CD4-positive, alpha-beta T cell treated with Interleukin-17A for 4 hours (primary cell): ENCODE results near the gene BRINP2.

Experiments
- DNase-seq: peaks from one replicate; pipeline ENCODE4 v3.0.0-alpha.2; 2020; ENCODE audit warnings: mixed read lengths

BRINP2 gene

GRCh38 chr1:177170756-177171535 lies at the start of gene BRINP2:
BRINP2 (plus strand) TSS chr1:177170958; CDS start chr1:177229877, 58,919 bp downstream.
- DNase-seq = no peak

GRCh38 chr1:177122461-177123251 lies 48.1 kb upstream of the BRINP2 start:
- no peak for DNase-seq

GRCh38 chr1:177124577-177125278 lies 46.0 kb upstream of the BRINP2 start:
- DNase-seq = no peak

- no peak for DNase-seq
Measured at GRCh38 chr1:177126267-177126666, 44.5 kb upstream of the BRINP2 start.

DNA sequence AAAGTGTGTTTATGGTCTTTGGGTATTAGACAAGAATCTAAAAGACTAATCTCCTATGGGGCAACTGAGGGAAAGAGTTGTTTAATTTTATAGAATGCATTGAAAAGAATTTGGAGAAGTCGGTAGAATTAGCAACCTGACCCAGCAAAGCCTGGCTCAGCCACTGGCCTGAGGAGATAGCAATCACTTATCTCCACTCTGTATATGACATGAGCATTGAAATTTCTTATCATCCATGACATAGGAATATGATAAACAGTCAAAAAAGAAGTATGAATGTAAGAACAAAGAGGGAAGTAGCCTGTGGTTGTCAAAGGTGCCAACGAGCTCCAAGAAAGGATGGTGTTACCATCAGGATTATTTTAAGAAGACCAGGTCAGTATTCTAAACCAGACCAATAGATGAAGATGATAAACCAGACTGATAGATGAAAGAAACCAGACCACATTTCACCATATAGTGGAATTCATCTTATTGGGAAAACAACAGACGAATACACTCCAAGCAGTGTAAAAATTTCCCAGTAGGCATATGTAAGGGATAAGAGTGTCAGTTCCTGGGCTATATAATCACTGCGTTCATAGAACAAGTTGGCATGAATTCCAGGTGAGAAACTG lies 42.0 kb upstream of the BRINP2 start:
- DNase-seq = no peak

GRCh38 chr1:177130451-177130945 lies 40.3 kb upstream of the BRINP2 start:
- no peak for DNase-seq

- no peak for DNase-seq
Measured at GRCh38 chr1:177131723-177132122, 39.0 kb upstream of the BRINP2 start.

DNA sequence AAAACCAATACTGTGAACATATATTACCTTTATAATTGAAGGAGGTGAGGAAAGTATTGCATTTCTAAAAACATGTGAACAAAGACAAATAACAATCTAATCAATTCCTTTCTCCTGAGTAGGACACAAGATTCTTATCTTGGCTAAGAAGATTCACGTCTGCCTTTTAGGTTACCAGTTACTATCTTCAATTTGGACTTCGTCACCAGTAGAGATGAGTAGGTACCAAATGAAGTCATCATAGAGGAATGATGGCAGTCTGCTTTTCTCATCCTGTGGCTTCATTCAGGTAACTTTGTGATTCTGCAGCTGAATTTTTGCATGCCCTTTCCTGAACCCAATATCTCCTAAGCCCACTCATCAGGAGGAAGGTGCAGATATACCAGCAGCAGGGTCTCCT lies 38.6 kb upstream of the BRINP2 start:
- no peak for DNase-seq

DNA sequence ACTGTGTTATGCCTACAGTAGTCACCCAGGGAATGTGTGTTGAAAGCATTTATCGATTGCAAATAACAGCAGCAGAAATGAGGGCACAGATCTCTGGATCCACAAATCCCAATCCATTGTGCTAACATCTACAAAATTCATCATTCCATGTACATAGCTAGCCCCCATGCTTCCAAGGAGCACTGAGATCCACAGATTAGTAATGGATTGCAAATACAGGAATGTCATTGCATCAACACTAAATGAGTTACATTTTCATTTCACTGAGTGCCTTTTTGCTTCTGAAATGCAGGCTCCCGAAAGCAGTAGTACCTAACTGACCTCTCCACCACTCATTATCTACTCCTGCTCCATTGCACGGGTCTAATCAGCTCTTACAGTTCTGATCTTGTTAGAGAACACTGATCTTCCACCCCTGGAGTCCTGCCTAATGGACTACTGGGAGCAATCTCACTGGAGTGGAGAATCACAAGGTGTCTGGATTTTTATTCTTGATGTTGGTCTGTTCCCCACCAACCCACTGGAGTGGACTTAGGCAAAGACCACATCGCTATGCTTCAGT lies 36.7 kb upstream of the BRINP2 start:
- no peak for DNase-seq

DNA sequence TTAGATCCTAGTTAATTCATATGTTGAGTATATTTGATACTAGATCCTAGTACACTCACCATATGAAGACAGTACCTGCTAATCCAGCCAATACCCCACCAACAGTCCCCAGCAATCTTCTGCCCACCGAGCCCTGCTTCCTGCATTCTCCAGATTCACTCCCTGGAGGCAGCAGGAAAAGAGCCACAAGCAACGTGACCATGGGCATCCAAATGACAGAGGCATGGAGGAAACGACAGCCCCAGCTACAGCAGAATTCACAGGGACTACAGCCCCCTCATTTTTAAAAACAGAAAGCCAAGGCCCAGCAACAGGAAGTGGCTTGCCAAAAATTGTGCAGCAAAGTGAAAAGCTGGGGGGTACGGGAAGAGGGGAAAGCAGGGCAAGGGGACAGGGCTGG lies 35.5 kb upstream of the BRINP2 start:
- DNase-seq = no peak

- DNase-seq = no peak
Measured at GRCh38 chr1:177137814-177138213, 32.9 kb upstream of the BRINP2 start.

- DNase-seq = no peak
Measured at GRCh38 chr1:177138347-177138746, 32.4 kb upstream of the BRINP2 start.

- DNase-seq = no peak
Measured at GRCh38 chr1:177142010-177142409, 28.7 kb upstream of the BRINP2 start.

DNA sequence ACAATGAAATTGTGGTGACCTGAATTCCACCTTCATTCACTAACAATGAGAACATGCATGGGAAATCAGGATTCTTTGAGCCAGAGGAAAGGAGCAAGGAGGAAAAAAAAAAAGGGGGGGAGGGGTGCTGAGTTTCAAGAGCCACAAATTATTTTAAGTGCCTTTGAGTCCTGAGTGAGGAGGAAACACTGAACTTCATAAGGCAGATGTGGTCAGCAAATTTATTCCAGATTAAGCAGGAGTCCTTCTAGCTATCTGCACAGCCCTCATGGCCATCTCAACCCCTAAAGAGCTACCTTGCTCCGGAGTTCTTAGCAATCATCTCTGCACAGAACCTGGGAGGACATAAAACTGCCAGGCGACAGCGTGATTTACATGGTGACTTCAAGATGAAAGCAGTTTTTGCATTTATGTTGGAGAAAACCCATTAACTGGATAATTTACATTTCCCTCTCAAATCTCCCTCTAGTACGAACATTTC lies 27.9 kb upstream of the BRINP2 start:
- DNase-seq = no peak

- no peak for DNase-seq
Measured at GRCh38 chr1:177145106-177146070, 25.4 kb upstream of the BRINP2 start.

GRCh38 chr1:177146499-177146898 lies 24.3 kb upstream of the BRINP2 start:
- DNase-seq = no peak

- no peak for DNase-seq
Measured at GRCh38 chr1:177162243-177162642, 8.5 kb upstream of the BRINP2 start.

DNA sequence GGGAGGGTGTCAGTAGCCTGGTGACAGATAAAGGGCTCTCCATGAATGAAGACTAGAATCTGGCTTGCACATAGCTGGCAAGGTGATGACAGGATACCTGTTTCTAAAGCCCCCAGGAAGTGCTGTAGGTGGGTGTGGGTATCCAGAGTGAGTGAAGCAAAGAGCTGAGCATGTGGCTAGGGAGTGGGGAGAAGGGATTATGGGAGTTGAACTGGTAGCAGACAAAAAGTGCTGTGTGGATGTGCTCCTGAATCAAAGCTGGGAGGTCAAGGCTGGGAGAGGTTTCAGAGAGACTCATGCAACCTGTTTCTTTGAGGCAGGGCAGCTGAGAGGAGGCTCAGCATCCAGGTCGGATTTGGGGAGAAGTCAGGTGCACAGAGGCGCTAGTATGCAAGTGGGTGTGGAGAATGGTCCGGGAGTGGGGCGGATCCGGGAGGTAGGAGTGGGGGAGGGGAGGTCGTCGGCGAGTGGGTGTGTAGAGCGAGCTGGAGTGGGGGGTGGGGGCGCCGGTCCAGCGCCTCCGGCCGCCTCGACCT lies 6.8 kb upstream of the BRINP2 start:
- no peak for DNase-seq

- no peak for DNase-seq
Measured at GRCh38 chr1:177164380-177165068, 6.2 kb upstream of the BRINP2 start, which contains the start of gene ASTN1. ASTN1 (minus strand) TSS chr1:177164712; CDS start chr1:177164676, 36 bp downstream.

GRCh38 chr1:177165069-177165439 lies 5.7 kb upstream of the BRINP2 start:
- DNase-seq = no peak
